NCI-H82 treated with DMSO at 0.1 percent for 48 hours (cell line): ENCODE results near the gene NUP88.
"Not testable (repeated sequence)": the region's sequence is repeated elsewhere in the genome, so short reads cannot be mapped to it uniquely, and the experiment has no call there.

ENCODE experiments used
- DNase-seq: peaks from one replicate; lab custom pipeline; 2025; ENCODE audit not compliant: unreplicated experiment; lab: John Stamatoyannopoulos, UW

Gene NUP88

DNA sequence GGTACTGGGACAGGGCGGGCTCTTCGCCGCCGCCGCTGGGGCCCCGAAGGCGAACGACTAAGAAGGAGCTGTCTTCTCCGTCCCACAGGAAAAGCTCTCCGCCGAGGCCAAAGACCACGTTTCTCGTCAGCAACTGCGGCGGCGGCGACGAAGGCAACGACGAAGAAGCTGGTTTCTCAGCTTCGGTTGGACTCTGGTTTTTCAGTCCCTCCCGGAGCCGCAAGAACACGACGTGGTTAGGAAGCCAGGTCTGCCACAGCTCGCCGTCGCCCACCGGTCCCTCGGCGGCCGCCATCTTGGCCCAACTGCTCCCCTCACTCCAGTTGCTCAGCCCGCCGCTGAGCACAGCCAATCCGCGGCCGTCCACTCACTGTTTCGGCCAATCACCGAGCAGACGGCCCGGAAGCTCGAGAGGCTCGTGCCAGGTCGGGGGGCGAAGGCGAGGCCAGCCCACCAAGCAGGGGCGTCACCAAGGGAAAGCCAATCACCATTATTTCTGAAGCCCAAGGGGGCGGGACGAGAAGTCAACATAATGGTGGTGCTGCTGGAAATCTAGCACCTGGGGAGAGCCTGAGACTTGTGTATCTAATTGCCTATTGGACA lies at the start of gene NUP88:
TSS of gene NUP88 (minus strand) at position 307 of the 603 bp plus-strand sequence. CDS start at position 295, 12 bp downstream.
- DNase-seq: peak; percentile 99

- no peak for DNase-seq
Measured at GRCh38 chr17:5468075-5468473, 48.6 kb upstream of the NUP88 start.

DNA sequence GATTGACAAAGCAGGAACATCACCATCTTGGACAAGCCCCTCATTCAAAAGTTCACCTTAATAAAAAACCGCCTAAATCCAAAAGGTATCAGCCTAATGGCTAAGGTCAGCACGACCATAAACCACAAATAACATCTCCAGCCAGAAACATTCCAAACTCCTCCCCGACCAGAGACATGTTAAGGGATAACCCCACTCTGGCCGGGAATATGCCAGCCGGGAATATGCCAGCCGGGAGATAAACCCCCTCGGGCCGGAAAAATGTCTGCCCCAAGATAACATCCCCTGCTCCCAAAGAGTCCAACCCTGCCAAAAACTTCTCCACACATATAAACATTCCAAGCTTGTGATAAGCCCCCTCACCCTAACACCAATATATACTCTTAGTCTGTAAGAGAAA lies 48.0 kb upstream of the NUP88 start:
- no peak for DNase-seq

- no peak for DNase-seq
Measured at GRCh38 chr17:5466295-5466694, 46.8 kb upstream of the NUP88 start.

GRCh38 chr17:5464717-5465507 lies 45.5 kb upstream of the NUP88 start:
- no peak for DNase-seq

DNA sequence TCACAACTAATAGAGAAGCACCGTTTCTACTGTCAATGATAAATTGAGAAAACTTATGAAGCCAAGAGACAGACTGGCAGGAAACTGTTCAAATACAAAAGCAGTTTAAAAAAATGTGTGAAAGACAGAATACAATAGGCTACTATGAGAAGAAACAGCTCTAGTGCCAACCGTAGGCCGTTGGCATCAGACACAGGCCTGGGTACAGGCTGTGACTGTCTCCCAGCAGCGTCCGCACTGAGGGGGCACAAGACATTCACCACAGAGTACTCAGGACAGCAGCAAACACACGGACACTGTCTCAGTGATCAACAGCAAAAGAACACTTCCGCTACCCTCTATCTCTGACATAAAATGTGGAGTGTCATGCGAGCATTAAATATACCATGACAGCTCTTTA lies 27.3 kb upstream of the NUP88 start:
- DNase-seq: no peak

GRCh38 chr17:5444209-5444608 lies 24.7 kb upstream of the NUP88 start:
- DNase-seq: no peak

GRCh38 chr17:5443728-5444127 lies 24.3 kb upstream of the NUP88 start:
- no peak for DNase-seq

DNA sequence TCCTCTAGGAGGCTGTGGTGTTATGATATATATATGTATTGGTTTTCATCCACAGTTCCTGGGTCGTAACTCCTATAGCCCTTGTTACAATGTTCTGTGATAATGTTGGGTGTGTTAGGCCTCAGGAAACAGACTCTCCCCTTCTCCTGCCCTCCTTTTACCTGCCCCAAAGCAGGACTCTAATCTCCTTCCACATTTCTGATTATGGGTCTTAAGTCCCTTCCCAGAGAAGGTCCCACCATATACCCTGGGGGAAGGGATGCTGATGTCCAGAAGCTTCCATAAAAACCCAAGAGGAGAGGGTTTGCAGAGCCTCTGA lies 19.9 kb upstream of the NUP88 start:
- DNase-seq: no peak

GRCh38 chr17:5438716-5439445 lies 19.4 kb upstream of the NUP88 start, which contains the start of gene C1QBP:
TSS of gene C1QBP (minus strand) at chr17:5439155. CDS start at chr17:5439073, 82 bp downstream.
- peak; percentile 93 for DNase-seq

- DNase-seq: no peak
Measured at GRCh38 chr17:5437721-5438317, 18.4 kb upstream of the NUP88 start.

GRCh38 chr17:5435781-5436315 lies 16.4 kb upstream of the NUP88 start:
- DNase-seq: not testable (repeated sequence)

GRCh38 chr17:5434984-5435383 lies 15.5 kb upstream of the NUP88 start:
- no peak for DNase-seq

GRCh38 chr17:5431949-5432556 lies 12.6 kb upstream of the NUP88 start:
- DNase-seq: no peak

- DNase-seq: not testable (repeated sequence)
Measured at GRCh38 chr17:5431234-5431633, 11.8 kb upstream of the NUP88 start.

- DNase-seq: no peak
Measured at GRCh38 chr17:5430413-5430999, 11.0 kb upstream of the NUP88 start.

DNA sequence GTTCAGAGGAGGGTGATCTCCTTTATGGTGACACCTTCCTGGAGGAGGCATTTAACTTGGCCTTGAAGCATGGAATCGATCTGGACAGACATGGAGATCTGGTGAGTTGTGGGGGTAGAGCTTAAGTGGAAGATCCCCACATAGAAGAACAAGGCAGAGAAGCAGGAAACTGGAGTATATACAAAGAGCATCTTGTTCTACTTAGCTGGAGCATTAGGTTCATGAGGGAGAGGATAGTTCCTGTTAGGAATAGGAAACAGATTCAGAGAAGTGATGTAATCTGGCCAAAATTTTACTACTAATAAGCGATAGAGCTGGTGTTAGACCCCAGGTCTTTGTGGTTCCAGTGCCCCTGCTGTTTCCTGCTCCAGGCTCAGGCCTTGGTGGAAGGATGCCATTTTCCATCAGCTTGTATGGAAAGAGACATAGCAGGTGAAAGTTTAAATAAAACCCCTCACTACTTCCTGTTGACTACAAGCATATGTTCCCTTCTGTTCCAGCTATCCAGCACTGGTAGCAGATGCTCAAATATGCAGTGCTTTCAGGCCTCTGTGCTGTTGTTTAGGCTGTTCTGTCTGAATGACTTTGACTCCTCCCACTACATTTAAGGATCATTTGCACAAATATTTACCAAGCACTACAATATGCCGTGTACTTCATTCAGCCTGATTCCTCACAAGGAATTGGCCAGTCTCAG lies 9.9 kb upstream of the NUP88 start:
- DNase-seq: no peak

DNA sequence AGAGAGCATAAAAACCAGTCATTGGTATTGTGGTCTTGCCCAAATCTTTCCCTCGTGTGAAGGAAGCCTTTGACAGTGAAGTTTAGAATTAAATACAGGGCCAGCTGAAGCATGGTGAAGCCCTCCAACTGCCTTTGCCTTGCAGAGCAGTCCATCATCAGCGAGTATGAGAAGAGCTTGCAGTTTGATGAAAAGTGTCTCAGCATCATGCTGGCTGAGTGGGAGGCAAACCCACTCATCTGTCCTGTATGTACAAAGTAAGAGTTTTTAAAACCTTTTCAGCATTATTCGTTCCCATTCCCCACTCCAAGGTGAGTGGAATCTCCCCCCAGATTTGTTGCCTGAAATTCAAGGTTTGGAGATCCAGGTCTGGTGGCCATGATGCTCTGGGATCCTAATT lies 6.4 kb upstream of the NUP88 start:
- DNase-seq: no peak

DNA sequence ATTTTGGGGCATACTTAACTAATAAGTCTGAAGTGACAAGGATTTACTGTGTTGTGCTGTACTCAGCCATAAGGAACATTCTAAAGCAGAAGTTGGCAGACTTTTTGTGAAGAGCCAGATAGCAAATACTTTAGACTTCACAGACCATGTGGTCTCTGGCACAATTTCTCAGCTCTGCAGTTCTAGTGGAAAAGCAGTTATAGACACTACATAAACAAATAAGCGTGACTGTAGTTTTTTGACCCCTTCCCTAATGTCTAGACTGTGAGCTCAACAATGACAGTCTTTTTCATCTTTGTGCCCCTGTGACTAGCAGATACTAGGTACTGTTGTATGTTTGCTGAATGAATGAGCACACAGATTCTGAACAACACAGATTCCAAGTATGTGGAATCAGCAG lies 5.4 kb upstream of the NUP88 start:
- no peak for DNase-seq

DNA sequence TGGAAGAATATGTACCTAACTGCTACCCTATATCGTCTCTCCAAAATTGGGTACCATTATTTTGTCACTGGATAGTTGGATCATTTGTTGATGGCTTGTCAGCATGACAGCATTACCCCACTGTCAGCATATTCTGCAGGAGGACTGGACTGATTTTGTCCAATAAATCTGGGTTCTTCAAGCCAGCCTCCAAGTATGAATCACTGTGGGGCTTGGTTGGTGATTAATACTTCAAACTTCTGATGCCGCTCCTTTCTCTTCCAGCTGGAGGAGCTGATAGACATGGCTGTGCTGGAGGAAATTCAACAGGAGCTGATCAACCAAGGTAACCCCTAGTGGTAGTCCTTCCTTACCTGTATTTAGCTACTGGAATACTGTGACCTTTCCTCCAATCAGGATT lies 3.0 kb upstream of the NUP88 start:
- no peak for DNase-seq
